Breast epithelium (tissue), 4 donors: Measurements from ENCODE around the gene P3H2. TPM values are rescaled to one million over a fixed set of nuclear protein-coding genes. Genes with fewer than 3 reads are reported as not detected.

Source experiments
- DNase-seq, 2 donors: peaks; one replicate each; pipeline ENCODE4 v3.0.0-alpha.2; 2019; ENCODE audit warnings: low spot score in 2 of 2
- H3K27ac ChIP-seq, 2 donors: fragments of 200-600 bp; sonication (generic) in 1 of 2; one replicate each; pipeline ENCODE4 v1.5.1; 2016 to 2019; ENCODE audit warnings: mild to moderate bottlenecking in 1 of 2
- H3K27me3 ChIP-seq, 2 donors: fragments of 200-600 bp; sonication (generic) in 1 of 2; one replicate each; pipeline versions ENCODE4 v1.5.1 to v1.6.0; 2017 to 2019; ENCODE audit warnings: control low read depth in 1 of 2, mild to moderate bottlenecking in 1 of 2
- H3K36me3 ChIP-seq: fragments of 200-600 bp; one replicate; pipeline ENCODE4 v1.5.1; 2019
- H3K4me1 ChIP-seq, 2 donors: fragments of 200-600 bp; sonication (generic); one replicate each; pipeline ENCODE4 v1.5.1; 2016 to 2019; ENCODE audit warnings: control low read depth in 1 of 2
- H3K4me3 ChIP-seq, 3 donors: fragments of 200-600 bp; sonication (generic); 1 replicate in 2 of 3; 2 replicates in 1 of 3; pipeline ENCODE4 v1.5.1; 2016 to 2019; ENCODE audit warnings: mild to moderate bottlenecking in 3 of 3, moderate library complexity in 2 of 3
- H3K9me3 ChIP-seq, 2 donors: fragments of 200-600 bp; sonication (generic) in 1 of 2; one replicate each; pipeline ENCODE4 v1.5.1; 2016 to 2019; ENCODE audit warnings: control low read depth in 1 of 2
- CTCF ChIP-seq, 3 donors: fragments of 450-650 bp; IDR thresholded peaks; one replicate each; pipeline ENCODE4 v1.5.1; 2016 to 2017; ENCODE audit warnings: antibody characterized with exemption in 3 of 3, mild to moderate bottlenecking in 3 of 3, moderate library complexity in 3 of 3
- POLR2A ChIP-seq: fragments of 450-650 bp; IDR thresholded peaks from one replicate; pipeline ENCODE4 v1.6.1; 2016; ENCODE audit warnings: antibody characterized with exemption, mild to moderate bottlenecking, moderate library complexity
- POLR2AphosphoS5 ChIP-seq, 3 donors: sonication (generic); formaldehyde crosslinking; IDR thresholded peaks; one replicate each; pipeline ENCODE4 v1.6.1; 2017; ENCODE audit warnings: antibody characterized with exemption in 3 of 3
- intact Hi-C: fragments of 100-400 bp; cut with DNase I; formaldehyde crosslinking; loops from one replicate; pipeline ENCODE4 v1.15.1; 2023; ENCODE audit warnings: low total_unique reads
- total RNA-seq, 3 donors: library from RNA; depleted of rRNA; stranded (reverse); fragments of >200 nt; gene quantifications; one replicate each; pipeline ENCODE4 v1.1.0, GENCODE V29; 2016

Gene P3H2
- total RNA-seq, 3 donors from 2014 or later = 1.6 to 12.3 (median 10.2) TPM

- TF ChIP-seq POLR2A = no peak
- no peak for TF ChIP-seq POLR2AphosphoS5 (IDR thresholded peaks at IDR 0.05)
- TF ChIP-seq CTCF (IDR thresholded peaks at IDR 0.05) = no peak
- no peak overlapping the region for H3K27ac ChIP-seq
- H3K27me3 ChIP-seq = no peaks in the 10 kb centered on the region
- DNase-seq = no peak
- no peaks in the 10 kb centered on the region for H3K36me3 ChIP-seq
- intact Hi-C loops = no loop called here
- no peaks in the 10 kb centered on the region for H3K4me1 ChIP-seq
- no peak overlapping the region for H3K4me3 ChIP-seq
- H3K9me3 ChIP-seq = no peaks in the 10 kb centered on the region
Observed at GRCh38 chr3:190053919-190054672, 66.6 kb downstream of the P3H2 start.

GRCh38 chr3:190051641-190052040, 69.1 kb downstream of the P3H2 start:
- intact Hi-C loops = no loop called here

GRCh38 chr3:190048932-190049441, 71.7 kb downstream of the P3H2 start:
- intact Hi-C loops = no loop called here
- no peak overlapping the region for H3K27ac ChIP-seq
- no peaks in the 10 kb centered on the region for H3K36me3 ChIP-seq
- no peaks in the 10 kb centered on the region for H3K4me1 ChIP-seq
- H3K4me3 ChIP-seq = no peak overlapping the region
- no peak for DNase-seq
- H3K27me3 ChIP-seq = no peaks in the 10 kb centered on the region
- no peaks in the 10 kb centered on the region for H3K9me3 ChIP-seq
- no peak for TF ChIP-seq CTCF (IDR thresholded peaks at IDR 0.05)
- TF ChIP-seq POLR2AphosphoS5 (IDR thresholded peaks at IDR 0.05) = no peak
- TF ChIP-seq POLR2A = no peak

More at GRCh38 chr3:190051641-190052040, 69.1 kb downstream of the P3H2 start:
- H3K27me3 ChIP-seq = no peaks in the 10 kb centered on the region
- H3K36me3 ChIP-seq = no peaks in the 10 kb centered on the region
- no peaks in the 10 kb centered on the region for H3K4me1 ChIP-seq
- no peak overlapping the region for H3K27ac ChIP-seq
- TF ChIP-seq CTCF (IDR thresholded peaks at IDR 0.05) = no peak
- no peak for TF ChIP-seq POLR2A
- TF ChIP-seq POLR2AphosphoS5 (IDR thresholded peaks at IDR 0.05) = no peak
- no peaks in the 10 kb centered on the region for H3K9me3 ChIP-seq
- DNase-seq = no peak
- no peak overlapping the region for H3K4me3 ChIP-seq

GRCh38 chr3:190044974-190045373, 75.7 kb downstream of the P3H2 start:
- Histone ChIP-seq H3K27ac (no peak overlapping the region), H3K27me3 (no peaks in the 10 kb centered on the region), H3K36me3 (no peaks in the 10 kb centered on the region), H3K9me3 (no peaks in the 10 kb centered on the region), H3K4me3 (no peak overlapping the region), H3K4me1 (no peaks in the 10 kb centered on the region)
- intact Hi-C loops = no loop called here
- no peak for DNase-seq
- TF ChIP-seq POLR2A = no peak

- no peak overlapping the region for H3K27ac ChIP-seq
- no peak for TF ChIP-seq POLR2A
- no peak for TF ChIP-seq CTCF (IDR thresholded peaks at IDR 0.05)
- no peak for TF ChIP-seq POLR2AphosphoS5 (IDR thresholded peaks at IDR 0.05)
- no peaks in the 10 kb centered on the region for H3K27me3 ChIP-seq
- H3K9me3 ChIP-seq = no peaks in the 10 kb centered on the region
- H3K4me1 ChIP-seq = no peaks in the 10 kb centered on the region
- no peaks in the 10 kb centered on the region for H3K36me3 ChIP-seq
- DNase-seq = no peak
- no peak overlapping the region for H3K4me3 ChIP-seq
- intact Hi-C loops = no loop called here
Observed at GRCh38 chr3:190044142-190044541, 76.6 kb downstream of the P3H2 start.
